ENCODE measurements around the gene GLB1L3. TPM values are rescaled to one million over a fixed set of nuclear protein-coding genes. Genes with fewer than 3 reads are reported as not detected.

GLB1L3 gene
- polyA plus RNA-seq, 1 experiment, result not detected

DNA sequence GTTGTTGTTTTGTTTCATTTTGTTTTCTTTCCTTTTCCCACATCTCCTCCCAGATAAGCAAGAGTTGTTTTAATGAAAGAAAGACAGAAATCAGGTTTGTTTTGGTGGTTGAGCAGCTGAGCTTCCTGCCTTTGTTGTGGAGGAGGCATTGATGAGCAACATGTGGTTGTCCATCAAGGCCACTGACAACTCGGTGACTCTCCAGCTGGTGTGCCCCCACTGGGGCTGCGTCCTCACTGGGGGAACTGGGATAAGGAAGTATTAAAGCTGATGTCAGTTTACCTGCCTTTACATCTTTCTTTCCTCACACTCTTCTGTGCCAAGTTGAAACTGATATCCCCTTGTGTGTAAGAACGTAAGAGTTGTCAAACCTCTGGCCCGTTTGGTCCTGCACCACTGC lies 45.8 kb upstream of the GLB1L3 start:
- no peaks in the 10 kb centered on the region; the same call in 1 of the 2 replicates for H3K9me3 ChIP-seq (ENCODE audit: control insufficient read depth, insufficient read depth, low read length)
- TF ChIP-seq, protein P1, sequence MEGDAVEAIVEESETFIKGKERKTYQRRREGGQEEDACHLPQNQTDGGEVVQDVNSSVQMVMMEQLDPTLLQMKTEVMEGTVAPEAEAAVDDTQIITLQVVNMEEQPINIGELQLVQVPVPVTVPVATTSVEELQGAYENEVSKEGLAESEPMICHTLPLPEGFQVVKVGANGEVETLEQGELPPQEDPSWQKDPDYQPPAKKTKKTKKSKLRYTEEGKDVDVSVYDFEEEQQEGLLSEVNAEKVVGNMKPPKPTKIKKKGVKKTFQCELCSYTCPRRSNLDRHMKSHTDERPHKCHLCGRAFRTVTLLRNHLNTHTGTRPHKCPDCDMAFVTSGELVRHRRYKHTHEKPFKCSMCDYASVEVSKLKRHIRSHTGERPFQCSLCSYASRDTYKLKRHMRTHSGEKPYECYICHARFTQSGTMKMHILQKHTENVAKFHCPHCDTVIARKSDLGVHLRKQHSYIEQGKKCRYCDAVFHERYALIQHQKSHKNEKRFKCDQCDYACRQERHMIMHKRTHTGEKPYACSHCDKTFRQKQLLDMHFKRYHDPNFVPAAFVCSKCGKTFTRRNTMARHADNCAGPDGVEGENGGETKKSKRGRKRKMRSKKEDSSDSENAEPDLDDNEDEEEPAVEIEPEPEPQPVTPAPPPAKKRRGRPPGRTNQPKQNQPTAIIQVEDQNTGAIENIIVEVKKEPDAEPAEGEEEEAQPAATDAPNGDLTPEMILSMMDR (IDR thresholded peaks at IDR 0.05; ENCODE audit: low read depth, low read length), result no peak
- H3K4me3 ChIP-seq (ENCODE audit: low read depth, low read length), result no peak overlapping the region
- POLR2A ChIA-PET, result no interaction called here
- H3K27ac ChIP-seq (ENCODE audit: low read depth, low read length), result no peak overlapping the region
- CTCF ChIA-PET, result no interaction called here
- H3K27me3 ChIP-seq (ENCODE audit: control insufficient read depth, insufficient read depth, low read length), result no peaks in the 10 kb centered on the region
- DNase-seq (ENCODE audit: low read depth, low spot score), result no peak

GRCh38 chr11:134231958-134232659 lies 44.1 kb upstream of the GLB1L3 start:
- Histone ChIP-seq H3K27ac (ENCODE audit: low read depth, low read length) (no peak overlapping the region), H3K4me3 (ENCODE audit: low read depth, low read length) (no peak overlapping the region), H3K9me3 (ENCODE audit: control insufficient read depth, insufficient read depth, low read length) (no peaks in the 10 kb centered on the region; the same call in 1 of the 2 replicates), H3K27me3 (ENCODE audit: control insufficient read depth, insufficient read depth, low read length) (no peaks in the 10 kb centered on the region)
- TF ChIP-seq, protein P1 (IDR thresholded peaks at IDR 0.05; ENCODE audit: low read depth, low read length), result no peak
- POLR2A ChIA-PET, result no interaction called here
- CTCF ChIA-PET, result no interaction called here
- DNase-seq (ENCODE audit: low read depth, low spot score), result no peak

DNA sequence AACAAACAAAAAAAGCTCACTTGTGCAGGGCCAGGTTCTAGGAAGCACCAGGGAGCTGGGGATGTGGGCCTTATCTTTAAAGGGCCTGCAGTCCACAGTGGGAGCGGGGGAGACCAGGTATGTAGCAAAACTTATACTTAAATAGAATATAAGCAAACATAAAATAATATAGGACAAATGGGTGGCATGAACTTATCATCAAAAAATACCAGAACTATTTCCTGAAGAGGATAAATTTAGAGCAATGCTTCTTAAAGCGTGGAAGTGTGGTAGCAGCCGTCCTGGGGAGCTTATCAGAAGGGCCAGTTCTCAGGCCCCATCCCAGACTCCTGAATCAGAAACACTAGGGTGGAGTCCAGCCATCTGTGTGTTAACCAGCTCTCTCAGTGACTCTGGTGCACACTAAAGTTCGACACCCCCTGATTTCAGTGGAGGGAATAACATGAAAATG lies 42.4 kb upstream of the GLB1L3 start:
- H3K4me3 ChIP-seq (ENCODE audit: low read depth, low read length), result no peak overlapping the region
- CTCF ChIA-PET, result interaction anchor here (1.2 kb wide), 1 partner anchor 184 kb away, joined by 4 read pairs; no protein-coding TSS in a partner anchor
- POLR2A ChIA-PET, result no interaction called here
- no peaks in the 10 kb centered on the region for H3K27me3 ChIP-seq (ENCODE audit: control insufficient read depth, insufficient read depth, low read length)
- H3K27ac ChIP-seq (ENCODE audit: low read depth, low read length), result no peak overlapping the region
- TF ChIP-seq, protein P1 (IDR thresholded peaks at IDR 0.05; ENCODE audit: low read depth, low read length), result no peak
- no peaks in the 10 kb centered on the region; the same call in 1 of the 2 replicates for H3K9me3 ChIP-seq (ENCODE audit: control insufficient read depth, insufficient read depth, low read length)
- DNase-seq (ENCODE audit: low read depth, low spot score), result no peak

- TF ChIP-seq, protein P1 (IDR thresholded peaks at IDR 0.05; ENCODE audit: low read depth, low read length), result no peak
- DNase-seq (ENCODE audit: low read depth, low spot score), result no peak
- ChIA-PET CTCF (no interaction called here), POLR2A (no interaction called here)
- H3K27me3 ChIP-seq (ENCODE audit: control insufficient read depth, insufficient read depth, low read length), result no peaks in the 10 kb centered on the region
- H3K9me3 ChIP-seq (ENCODE audit: control insufficient read depth, insufficient read depth, low read length), result no peaks in the 10 kb centered on the region; the same call in 1 of the 2 replicates
- H3K27ac ChIP-seq (ENCODE audit: low read depth, low read length), result no peak overlapping the region
- no peak overlapping the region for H3K4me3 ChIP-seq (ENCODE audit: low read depth, low read length)
Observed at GRCh38 chr11:134235399-134235798, 40.8 kb upstream of the GLB1L3 start.

- ChIA-PET CTCF (no interaction called here), POLR2A (interaction anchor here (0.5 kb wide), 1 partner anchor 11 kb away, joined by 3 read pairs; no protein-coding TSS in a partner anchor)
- Histone ChIP-seq H3K4me3 (ENCODE audit: low read depth, low read length) (no peak overlapping the region), H3K9me3 (ENCODE audit: control insufficient read depth, insufficient read depth, low read length) (no peaks in the 10 kb centered on the region), H3K27me3 (ENCODE audit: control insufficient read depth, insufficient read depth, low read length) (no peaks in the 10 kb centered on the region), H3K27ac (ENCODE audit: low read depth, low read length) (no peak overlapping the region)
- no peak for DNase-seq (ENCODE audit: low read depth, low spot score)
- TF ChIP-seq, protein P1 (IDR thresholded peaks at IDR 0.05; ENCODE audit: low read depth, low read length), result no peak
Observed at GRCh38 chr11:134236834-134237556, 39.2 kb upstream of the GLB1L3 start.
